SK-N-MC (cell line): ENCODE data around the gene STX1A.
"Not testable (repeated sequence)": the region's sequence is repeated elsewhere in the genome, so short reads cannot be mapped to it uniquely, and the experiment has no call there.

ENCODE experiments used
- DNase-seq: peaks from one replicate; pipeline ENCODE4 v3.0.0-alpha.2; 2011; ENCODE audit warnings: low read depth, low spot score
- H3K27ac ChIP-seq: fragments of 200-600 bp; sonication (generic); 2 replicates; pipeline ENCODE4 v1.5.1; 2016; ENCODE audit warnings: mixed run types
- H3K36me3 ChIP-seq: fragments of 200-600 bp; sonication (generic); 2 replicates; pipeline ENCODE4 v1.6.1; 2017; ENCODE audit warnings: antibody characterized with exemption, low read length, mixed read lengths; ENCODE audit not compliant: insufficient read depth
- H3K4me3 ChIP-seq: fragments of 200-600 bp; sonication (generic); 2 replicates; pipeline ENCODE4 v1.5.1; 2016
- H3K9ac ChIP-seq: fragments of 200-600 bp; sonication (generic); 2 replicates; pipeline ENCODE4 v1.8.0; 2017; ENCODE audit warnings: mixed run types, mixed read lengths; ENCODE audit not compliant: insufficient read length
- H3K9me3 ChIP-seq: fragments of 200-600 bp; sonication (generic); 2 replicates; pipeline ENCODE4 v1.6.1; 2017; ENCODE audit warnings: low read depth, mild to moderate bottlenecking, antibody characterized with exemption, low read length, moderate library complexity, mixed read lengths
- EZH2 ChIP-seq: fragments of 200-600 bp; sonication (generic); IDR thresholded peaks from one replicate; pipeline ENCODE4 v1.6.1; 2017; ENCODE audit warnings: antibody characterized with exemption
- FOXP2 ChIP-seq: optimal IDR thresholded peaks from 2 replicates; pipeline ENCODE3; 2011; ENCODE audit warnings: mild to moderate bottlenecking, moderate library complexity; ENCODE audit not compliant: insufficient read depth; ENCODE audit errors: extremely low read length, control extremely low read depth
- POLR2AphosphoS5 ChIP-seq: IDR thresholded peaks from 2 replicates; pipeline ENCODE4 v1.6.1; 2012; ENCODE audit warnings: mild to moderate bottlenecking, low read depth, low read length, borderline replicate concordance

STX1A gene

GRCh38 chr7:73726083-73726466, 6.6 kb upstream of the STX1A start:
- Histone ChIP-seq H3K9me3 (no peaks in the 10 kb centered on the region), H3K4me3 (no peak overlapping the region), H3K36me3 (no peaks in the 10 kb centered on the region), H3K27ac (no peak overlapping the region), H3K9ac (no peak overlapping the region)
- no peak for DNase-seq
- TF ChIP-seq EZH2 (no peak), POLR2AphosphoS5 (no peak), FOXP2 (no peak)

GRCh38 chr7:73723813-73724212, 4.3 kb upstream of the STX1A start:
- TF ChIP-seq FOXP2 (no peak), EZH2 (no peak), POLR2AphosphoS5 (no peak)
- H3K9me3 ChIP-seq, result no peaks in the 10 kb centered on the region
- H3K9ac ChIP-seq, result no peak overlapping the region
- no peaks in the 10 kb centered on the region for H3K36me3 ChIP-seq
- H3K4me3 ChIP-seq, result no peak overlapping the region
- no peak overlapping the region for H3K27ac ChIP-seq
- no peak for DNase-seq

- H3K9ac ChIP-seq, result no peak overlapping the region
- H3K27ac ChIP-seq, result no peak overlapping the region
- H3K36me3 ChIP-seq, result no peaks in the 10 kb centered on the region
- no peaks in the 10 kb centered on the region for H3K9me3 ChIP-seq
- no peak for TF ChIP-seq FOXP2
- no peak for TF ChIP-seq EZH2
- TF ChIP-seq POLR2AphosphoS5, result no peak
- no peak overlapping the region for H3K4me3 ChIP-seq
- no peak for DNase-seq
Observed at GRCh38 chr7:73722785-73723184, 3.3 kb upstream of the STX1A start.

- not testable (repeated sequence) for H3K4me3 ChIP-seq, H3K27ac ChIP-seq, DNase-seq, H3K9ac ChIP-seq, H3K9me3 ChIP-seq, H3K36me3 ChIP-seq
Observed at GRCh38 chr7:73722182-73722581, 2.7 kb upstream of the STX1A start.

GRCh38 chr7:73721377-73721817, 1.9 kb upstream of the STX1A start:
- H3K27ac ChIP-seq, result no peak overlapping the region
- no peak overlapping the region for H3K9ac ChIP-seq
- no peaks in the 10 kb centered on the region for H3K36me3 ChIP-seq
- TF ChIP-seq POLR2AphosphoS5, result no peak
- no peak for TF ChIP-seq EZH2
- H3K4me3 ChIP-seq, result no peak overlapping the region
- no peaks in the 10 kb centered on the region for H3K9me3 ChIP-seq
- DNase-seq, result no peak

GRCh38 chr7:73720443-73720842, 974 bp upstream of the STX1A start:
- not testable (repeated sequence) for H3K27ac ChIP-seq, DNase-seq, H3K4me3 ChIP-seq, H3K9ac ChIP-seq, H3K36me3 ChIP-seq, H3K9me3 ChIP-seq

- peak overlapping the region; percentile 62 for H3K4me3 ChIP-seq
- no peak for TF ChIP-seq FOXP2
- no peak for TF ChIP-seq EZH2
- DNase-seq, result no peak
- H3K9me3 ChIP-seq, result no peaks in the 10 kb centered on the region
- no peak overlapping the region for H3K9ac ChIP-seq
- no peak overlapping the region for H3K27ac ChIP-seq
- no peaks in the 10 kb centered on the region for H3K36me3 ChIP-seq
Observed at GRCh38 chr7:73719806-73720169, 319 bp upstream of the STX1A start.

- H3K9me3 ChIP-seq, result no peaks in the 10 kb centered on the region
- H3K36me3 ChIP-seq, result no peaks in the 10 kb centered on the region
- H3K27ac ChIP-seq, result no peak overlapping the region
- H3K9ac ChIP-seq, result peak overlapping the region; percentile 78
- no peak for DNase-seq
- no peak for TF ChIP-seq POLR2AphosphoS5
- TF ChIP-seq EZH2, result no peak
- TF ChIP-seq FOXP2, result no peak
- H3K4me3 ChIP-seq, result peak overlapping the region; percentile 83
Observed at GRCh38 chr7:73718438-73718881, 1.0 kb downstream of the STX1A start.

GRCh38 chr7:73717991-73718405, 1.5 kb downstream of the STX1A start:
- DNase-seq, result no peak
- H3K4me3 ChIP-seq, result peak overlapping the region; percentile 83
- TF ChIP-seq POLR2AphosphoS5 (no peak; the same call in 1 of the 2 replicates), EZH2 (no peak), FOXP2 (no peak)
- H3K9ac ChIP-seq, result peak overlapping the region; percentile 78
- no peak overlapping the region for H3K27ac ChIP-seq
- H3K9me3 ChIP-seq, result no peaks in the 10 kb centered on the region
- no peaks in the 10 kb centered on the region for H3K36me3 ChIP-seq
